A673 (cell line): ENCODE measurements around the gene PCDHA4.
"Not testable (repeated sequence)": the region's sequence is repeated elsewhere in the genome, so short reads cannot be mapped to it uniquely, and the experiment has no call there.

ENCODE experiments used
- EZH2 ChIP-seq: fragments of 200-600 bp; sonication (generic); IDR thresholded peaks from 2 replicates; pipeline ENCODE4 v1.6.1; 2017; ENCODE audit warnings: borderline replicate concordance, low read depth, mild to moderate bottlenecking, mixed read lengths, antibody characterized with exemption, low read length; ENCODE audit not compliant: poor library complexity, severe bottlenecking
- TF ChIP-seq, protein P1 (sequence below): fragments of 300-800, 200-600 bp; sonication (generic); conservative IDR thresholded peaks from 2 replicates; pipeline ENCODE4 v1.5.1; 2017; ENCODE audit warnings: low read depth, mild to moderate bottlenecking, antibody characterized with exemption, low read length, moderate library complexity, mixed read lengths

GRCh38 chr5:140796072-140796717, 10.7 kb upstream of the PCDHA4 start:
- TF ChIP-seq, protein P1, sequence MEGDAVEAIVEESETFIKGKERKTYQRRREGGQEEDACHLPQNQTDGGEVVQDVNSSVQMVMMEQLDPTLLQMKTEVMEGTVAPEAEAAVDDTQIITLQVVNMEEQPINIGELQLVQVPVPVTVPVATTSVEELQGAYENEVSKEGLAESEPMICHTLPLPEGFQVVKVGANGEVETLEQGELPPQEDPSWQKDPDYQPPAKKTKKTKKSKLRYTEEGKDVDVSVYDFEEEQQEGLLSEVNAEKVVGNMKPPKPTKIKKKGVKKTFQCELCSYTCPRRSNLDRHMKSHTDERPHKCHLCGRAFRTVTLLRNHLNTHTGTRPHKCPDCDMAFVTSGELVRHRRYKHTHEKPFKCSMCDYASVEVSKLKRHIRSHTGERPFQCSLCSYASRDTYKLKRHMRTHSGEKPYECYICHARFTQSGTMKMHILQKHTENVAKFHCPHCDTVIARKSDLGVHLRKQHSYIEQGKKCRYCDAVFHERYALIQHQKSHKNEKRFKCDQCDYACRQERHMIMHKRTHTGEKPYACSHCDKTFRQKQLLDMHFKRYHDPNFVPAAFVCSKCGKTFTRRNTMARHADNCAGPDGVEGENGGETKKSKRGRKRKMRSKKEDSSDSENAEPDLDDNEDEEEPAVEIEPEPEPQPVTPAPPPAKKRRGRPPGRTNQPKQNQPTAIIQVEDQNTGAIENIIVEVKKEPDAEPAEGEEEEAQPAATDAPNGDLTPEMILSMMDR: not testable (repeated sequence)
- not testable (repeated sequence) for TF ChIP-seq EZH2
